ENCODE results near the gene PIK3C2G.

PIK3C2G gene

GRCh38 chr12:18578191-18578590 is 316.9 kb downstream of the PIK3C2G start:
- Histone ChIP-seq H3K9ac (ENCODE audit: low read depth, low read length) (no peak overlapping the region), H3K27ac (ENCODE audit: low read length) (no peak overlapping the region), H3K4me1 (ENCODE audit: insufficient read depth, low read length) (no peaks in the 10 kb centered on the region), H3K4me3 (ENCODE audit: low read length) (no peak overlapping the region), H3K27me3 (ENCODE audit: insufficient read depth, low read length) (no peaks in the 10 kb centered on the region), H3K36me3 (ENCODE audit: insufficient read depth, low read depth, low read length) (no peaks in the 10 kb centered on the region), H3K9me3 (ENCODE audit: insufficient read depth, low read depth, low read length) (no peaks in the 10 kb centered on the region)

GRCh38 chr12:18580291-18580690 is 319.0 kb downstream of the PIK3C2G start:
- no peaks in the 10 kb centered on the region for H3K27me3 ChIP-seq (ENCODE audit: insufficient read depth, low read length)
- H3K9ac ChIP-seq (ENCODE audit: low read depth, low read length), result no peak overlapping the region
- no peak overlapping the region for H3K4me3 ChIP-seq (ENCODE audit: low read length)
- H3K27ac ChIP-seq (ENCODE audit: low read length), result no peak overlapping the region
- H3K9me3 ChIP-seq (ENCODE audit: insufficient read depth, low read depth, low read length), result no peaks in the 10 kb centered on the region
- no peaks in the 10 kb centered on the region for H3K4me1 ChIP-seq (ENCODE audit: insufficient read depth, low read length)
- no peaks in the 10 kb centered on the region for H3K36me3 ChIP-seq (ENCODE audit: insufficient read depth, low read depth, low read length)

- Histone ChIP-seq H3K9me3 (ENCODE audit: insufficient read depth, low read depth, low read length) (no peaks in the 10 kb centered on the region), H3K27ac (ENCODE audit: low read length) (no peak overlapping the region), H3K4me1 (ENCODE audit: insufficient read depth, low read length) (no peaks in the 10 kb centered on the region), H3K9ac (ENCODE audit: low read depth, low read length) (no peak overlapping the region), H3K4me3 (ENCODE audit: low read length) (no peak overlapping the region), H3K27me3 (ENCODE audit: insufficient read depth, low read length) (no peaks in the 10 kb centered on the region), H3K36me3 (ENCODE audit: insufficient read depth, low read depth, low read length) (no peaks in the 10 kb centered on the region)
These were observed 319.4 kb downstream of the PIK3C2G start for GRCh38 chr12:18580706-18581105.

DNA sequence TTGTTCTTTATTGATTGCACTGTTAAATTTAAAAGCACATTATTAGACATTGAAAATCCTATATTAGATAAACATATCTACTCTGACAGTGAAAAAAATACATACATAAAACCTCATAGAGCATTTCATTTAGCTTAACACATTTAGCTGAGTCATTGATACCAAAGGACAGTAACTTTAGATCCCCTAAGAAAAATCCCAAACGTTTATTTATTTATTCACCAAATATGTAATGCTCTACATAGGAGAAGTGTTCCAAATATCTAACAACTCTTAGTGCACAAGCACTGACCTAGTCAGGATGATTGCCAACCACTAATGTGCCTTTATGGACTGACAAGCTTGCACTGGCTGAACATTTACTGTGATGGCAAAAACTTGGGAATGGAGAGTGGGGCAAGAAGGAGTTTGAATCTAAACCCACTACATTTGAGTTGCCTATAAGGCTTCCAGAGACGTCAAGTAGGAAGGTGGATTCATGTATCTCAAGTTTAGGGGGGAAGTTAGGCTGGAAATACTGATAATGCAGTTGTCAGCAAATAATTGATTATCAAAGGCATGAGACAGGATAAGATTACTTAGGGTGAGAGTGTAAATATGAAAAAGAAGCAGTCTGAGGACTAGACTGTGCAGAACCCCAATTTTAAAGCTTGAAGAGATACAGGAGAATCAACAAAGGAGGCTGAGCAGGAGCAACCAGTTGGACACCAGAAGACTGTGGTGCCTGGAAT is 320.1 kb downstream of the PIK3C2G start:
- Histone ChIP-seq H3K9ac (ENCODE audit: low read depth, low read length) (no peak overlapping the region), H3K36me3 (ENCODE audit: insufficient read depth, low read depth, low read length) (no peaks in the 10 kb centered on the region), H3K4me3 (ENCODE audit: low read length) (no peak overlapping the region), H3K27ac (ENCODE audit: low read length) (no peak overlapping the region), H3K9me3 (ENCODE audit: insufficient read depth, low read depth, low read length) (no peaks in the 10 kb centered on the region; the same call in 1 of the 2 replicates), H3K27me3 (ENCODE audit: insufficient read depth, low read length) (no peaks in the 10 kb centered on the region), H3K4me1 (ENCODE audit: insufficient read depth, low read length) (no peaks in the 10 kb centered on the region)

DNA sequence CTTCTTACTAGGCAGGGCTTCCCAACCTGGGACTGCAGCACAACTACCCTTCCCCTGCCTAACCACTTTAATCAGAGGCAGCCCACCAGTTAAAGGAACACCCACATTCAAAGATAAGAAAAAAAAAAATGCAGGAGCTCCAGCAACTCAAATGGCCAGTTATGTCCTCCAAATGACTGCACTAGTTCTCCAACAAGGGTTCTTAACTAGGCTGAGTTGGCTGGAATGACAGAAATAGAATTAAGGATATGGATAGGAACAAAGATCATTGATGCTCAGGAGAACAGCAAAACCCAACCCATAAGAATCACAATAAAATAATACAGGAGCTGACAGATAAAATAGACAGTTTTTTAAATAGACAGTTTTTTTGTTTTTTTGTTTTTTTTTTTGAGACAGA is 322.3 kb downstream of the PIK3C2G start:
- Histone ChIP-seq H3K27ac (ENCODE audit: low read length) (no peak overlapping the region), H3K4me1 (ENCODE audit: insufficient read depth, low read length) (no peaks in the 10 kb centered on the region), H3K4me3 (ENCODE audit: low read length) (no peak overlapping the region), H3K9ac (ENCODE audit: low read depth, low read length) (no peak overlapping the region), H3K36me3 (ENCODE audit: insufficient read depth, low read depth, low read length) (no peaks in the 10 kb centered on the region), H3K27me3 (ENCODE audit: insufficient read depth, low read length) (no peaks in the 10 kb centered on the region), H3K9me3 (ENCODE audit: insufficient read depth, low read depth, low read length) (no peaks in the 10 kb centered on the region; the same call in 1 of the 2 replicates)

GRCh38 chr12:18586581-18586980 is 325.3 kb downstream of the PIK3C2G start:
- Histone ChIP-seq H3K27me3 (ENCODE audit: insufficient read depth, low read length) (no peaks in the 10 kb centered on the region), H3K27ac (ENCODE audit: low read length) (no peak overlapping the region), H3K36me3 (ENCODE audit: insufficient read depth, low read depth, low read length) (no peaks in the 10 kb centered on the region), H3K4me1 (ENCODE audit: insufficient read depth, low read length) (no peaks in the 10 kb centered on the region), H3K9ac (ENCODE audit: low read depth, low read length) (no peak overlapping the region), H3K9me3 (ENCODE audit: insufficient read depth, low read depth, low read length) (no peaks in the 10 kb centered on the region; the same call in 1 of the 2 replicates), H3K4me3 (ENCODE audit: low read length) (no peak overlapping the region)

- no peak overlapping the region for H3K9ac ChIP-seq (ENCODE audit: low read depth, low read length)
- H3K4me3 ChIP-seq (ENCODE audit: low read length), result no peak overlapping the region
- no peaks in the 10 kb centered on the region; the same call in 1 of the 2 replicates for H3K9me3 ChIP-seq (ENCODE audit: insufficient read depth, low read depth, low read length)
- H3K4me1 ChIP-seq (ENCODE audit: insufficient read depth, low read length), result no peaks in the 10 kb centered on the region
- H3K27ac ChIP-seq (ENCODE audit: low read length), result no peak overlapping the region
- H3K27me3 ChIP-seq (ENCODE audit: insufficient read depth, low read length), result no peaks in the 10 kb centered on the region
- no peaks in the 10 kb centered on the region for H3K36me3 ChIP-seq (ENCODE audit: insufficient read depth, low read depth, low read length)
These were observed 328.0 kb downstream of the PIK3C2G start for GRCh38 chr12:18589316-18589715.

GRCh38 chr12:18591473-18591872 is 330.2 kb downstream of the PIK3C2G start:
- no peak overlapping the region for H3K9ac ChIP-seq (ENCODE audit: low read depth, low read length)
- H3K36me3 ChIP-seq (ENCODE audit: insufficient read depth, low read depth, low read length), result no peaks in the 10 kb centered on the region

DNA sequence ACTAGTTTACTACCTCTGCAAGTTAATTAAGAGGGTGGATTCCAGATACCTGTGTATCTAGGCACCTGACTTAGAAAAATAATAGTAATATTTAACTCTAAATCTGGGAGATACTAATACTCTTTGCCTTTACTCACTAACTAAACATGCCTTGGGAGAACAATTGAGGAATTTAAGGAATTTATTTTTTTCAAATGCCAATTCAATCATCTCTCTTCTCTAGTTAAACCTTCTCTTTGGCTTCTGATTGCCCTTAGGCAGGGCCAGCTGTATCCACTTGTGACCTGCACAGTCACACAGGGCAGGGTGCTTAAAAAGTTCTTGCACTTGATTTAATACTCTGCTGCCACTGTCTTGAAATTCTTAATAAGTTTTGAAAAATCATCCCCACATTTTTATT is 334.1 kb downstream of the PIK3C2G start:
- Histone ChIP-seq H3K4me3 (ENCODE audit: low read length) (no peak overlapping the region), H3K36me3 (ENCODE audit: insufficient read depth, low read depth, low read length) (no peaks in the 10 kb centered on the region), H3K4me1 (ENCODE audit: insufficient read depth, low read length) (peaks cover 6% of the 10 kb centered on the region; the same call in 1 of the 2 replicates), H3K27me3 (ENCODE audit: insufficient read depth, low read length) (no peaks in the 10 kb centered on the region), H3K9ac (ENCODE audit: low read depth, low read length) (no peak overlapping the region), H3K27ac (ENCODE audit: low read length) (no peak overlapping the region), H3K9me3 (ENCODE audit: insufficient read depth, low read depth, low read length) (no peaks in the 10 kb centered on the region)

More at GRCh38 chr12:18591473-18591872, 330.2 kb downstream of the PIK3C2G start:
- H3K27ac ChIP-seq (ENCODE audit: low read length), result no peak overlapping the region
- peaks cover 6% of the 10 kb centered on the region; the same call in 1 of the 2 replicates for H3K4me1 ChIP-seq (ENCODE audit: insufficient read depth, low read length)
- no peak overlapping the region for H3K4me3 ChIP-seq (ENCODE audit: low read length)
- no peaks in the 10 kb centered on the region for H3K27me3 ChIP-seq (ENCODE audit: insufficient read depth, low read length)
- H3K9me3 ChIP-seq (ENCODE audit: insufficient read depth, low read depth, low read length), result no peaks in the 10 kb centered on the region

DNA sequence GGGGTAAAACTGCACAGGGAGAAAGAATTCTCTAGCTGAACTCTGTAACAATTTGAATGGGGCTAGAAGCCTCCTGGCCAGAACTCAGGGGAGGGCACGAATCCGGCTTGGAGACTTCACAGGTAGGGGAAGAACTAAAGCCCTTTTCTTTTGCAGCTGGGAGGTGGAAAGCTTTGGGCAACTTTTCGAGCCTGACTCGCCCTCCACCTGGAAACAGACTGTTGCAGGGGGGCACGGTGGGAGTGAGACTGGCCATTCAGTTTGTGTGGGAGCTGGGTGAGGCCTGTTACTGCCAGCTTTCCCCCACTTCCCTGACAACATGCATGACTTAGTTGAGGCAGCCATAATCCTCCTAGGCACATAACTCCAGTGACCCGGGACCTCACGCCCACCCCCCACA is 340.6 kb downstream of the PIK3C2G start:
- H3K9ac ChIP-seq (ENCODE audit: low read depth, low read length), result no peak overlapping the region
- H3K36me3 ChIP-seq (ENCODE audit: insufficient read depth, low read depth, low read length), result no peaks in the 10 kb centered on the region
- no peak overlapping the region for H3K4me3 ChIP-seq (ENCODE audit: low read length)
- H3K27me3 ChIP-seq (ENCODE audit: insufficient read depth, low read length), result no peaks in the 10 kb centered on the region
- no peaks in the 10 kb centered on the region for H3K9me3 ChIP-seq (ENCODE audit: insufficient read depth, low read depth, low read length)
- no peaks in the 10 kb centered on the region for H3K4me1 ChIP-seq (ENCODE audit: insufficient read depth, low read length)
- no peak overlapping the region for H3K27ac ChIP-seq (ENCODE audit: low read length)

DNA sequence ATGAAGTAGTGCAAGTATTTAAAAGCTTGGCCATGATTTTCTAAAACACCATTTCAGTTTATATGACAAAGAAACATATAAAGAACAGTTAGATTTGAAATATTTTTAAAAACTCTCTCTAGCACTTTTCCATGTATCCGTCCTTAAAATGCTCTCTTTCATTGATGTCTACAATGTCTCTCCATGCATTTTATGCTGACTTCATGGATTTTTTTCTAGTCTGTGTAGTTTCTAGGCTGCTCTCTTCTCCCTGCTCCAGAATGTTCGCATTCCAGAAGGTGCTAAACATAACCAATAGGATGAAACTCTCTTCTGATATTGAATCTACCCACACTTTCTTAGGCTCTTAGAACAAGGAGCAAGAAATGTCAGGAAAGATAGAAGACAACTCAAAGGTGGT is 351.7 kb downstream of the PIK3C2G start:
- no peaks in the 10 kb centered on the region for H3K4me1 ChIP-seq (ENCODE audit: insufficient read depth, low read length)
- no peaks in the 10 kb centered on the region for H3K27me3 ChIP-seq (ENCODE audit: insufficient read depth, low read length)
- H3K9ac ChIP-seq (ENCODE audit: low read depth, low read length), result no peak overlapping the region
- no peaks in the 10 kb centered on the region for H3K9me3 ChIP-seq (ENCODE audit: insufficient read depth, low read depth, low read length)
- no peaks in the 10 kb centered on the region for H3K36me3 ChIP-seq (ENCODE audit: insufficient read depth, low read depth, low read length)
- no peak overlapping the region for H3K4me3 ChIP-seq (ENCODE audit: low read length)
- no peak overlapping the region for H3K27ac ChIP-seq (ENCODE audit: low read length)

GRCh38 chr12:18620986-18621385 is 359.7 kb downstream of the PIK3C2G start:
- H3K27me3 ChIP-seq (ENCODE audit: insufficient read depth, low read length), result no peaks in the 10 kb centered on the region
- H3K4me3 ChIP-seq (ENCODE audit: low read length), result no peak overlapping the region
- no peaks in the 10 kb centered on the region for H3K36me3 ChIP-seq (ENCODE audit: insufficient read depth, low read depth, low read length)
- H3K9ac ChIP-seq (ENCODE audit: low read depth, low read length), result no peak overlapping the region
- H3K9me3 ChIP-seq (ENCODE audit: insufficient read depth, low read depth, low read length), result peaks cover under 1% of the 10 kb centered on the region; the same call in 1 of the 2 replicates
- no peak overlapping the region for H3K27ac ChIP-seq (ENCODE audit: low read length)
- H3K4me1 ChIP-seq (ENCODE audit: insufficient read depth, low read length), result 0 out of 2 replicates have a peak, but pooled peaks cover 3% of the 10 kb centered on the region

Measured in iPS-20b (cell line).